Pulmonary artery endothelial cell (primary cell): ENCODE measurements around the gene TRABD2A. TPM values are rescaled to one million over a fixed set of nuclear protein-coding genes. Genes with fewer than 3 reads are reported as not detected.
"Not testable (repeated sequence)": the region's sequence is repeated elsewhere in the genome, so short reads cannot be mapped to it uniquely, and the experiment has no call there.

ENCODE experiments used
- DNase-seq: peaks from one replicate; pipeline ENCODE4 v3.0.0-alpha.2; 2011; ENCODE audit warnings: low read depth, low spot score
- total RNA-seq: library from RNA; depleted of rRNA; stranded (reverse); fragments of >200 nt; gene quantifications from 2 replicates; pipeline ENCODE4 v1.2.3, GENCODE V29; 2014

The TRABD2A gene
- total RNA-seq, 1 donor from 2014 or later, result 0.59 TPM

- DNase-seq, result no peak
Measured at GRCh38 chr2:84778911-84779690, 101.8 kb downstream of the TRABD2A start.

GRCh38 chr2:84776011-84776410, 104.9 kb downstream of the TRABD2A start:
- DNase-seq, result no peak

- not testable (repeated sequence) for DNase-seq
Measured at GRCh38 chr2:84773562-84773961, 107.3 kb downstream of the TRABD2A start.

Other genes with a start within 250 kb of the TRABD2A start
- gene TMSB10, start 24.6 kb upstream of the TRABD2A start, total RNA-seq, result 6,195 and 8,135 TPM in 2 replicates
- 65.4 and 70.3 TPM in 2 replicates for gene KCMF1, start 90.1 kb upstream of the TRABD2A start, total RNA-seq